GM19193 (cell line): ENCODE data around the gene ZRANB3.

ENCODE experiments used
- POLR2A ChIP-seq: IDR thresholded peaks from 4 replicates; pipeline ENCODE4 v1.6.1; 2011; ENCODE audit not compliant: insufficient read depth, insufficient read length; ENCODE audit errors: extremely low read depth

Gene ZRANB3

DNA sequence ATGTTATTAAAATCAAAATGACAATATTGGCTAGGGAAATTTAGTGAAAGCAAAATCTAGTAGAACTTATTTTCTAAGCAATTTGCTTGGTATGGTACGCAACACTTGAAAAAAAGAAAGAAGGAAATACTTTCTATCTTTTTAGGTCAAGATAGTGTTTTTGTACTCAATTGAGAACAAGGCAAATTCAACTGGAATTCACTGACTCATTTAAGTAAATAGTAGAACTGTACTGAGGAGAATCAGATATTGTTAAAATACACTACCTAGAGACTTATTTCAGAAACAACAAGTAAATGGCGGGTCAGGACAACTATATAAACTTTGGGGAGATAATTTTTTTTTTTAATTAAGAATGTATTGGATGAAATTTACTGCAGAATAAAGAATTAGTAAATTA lies 18.9 kb downstream of the ZRANB3 start:
- TF ChIP-seq POLR2A: no peak

DNA sequence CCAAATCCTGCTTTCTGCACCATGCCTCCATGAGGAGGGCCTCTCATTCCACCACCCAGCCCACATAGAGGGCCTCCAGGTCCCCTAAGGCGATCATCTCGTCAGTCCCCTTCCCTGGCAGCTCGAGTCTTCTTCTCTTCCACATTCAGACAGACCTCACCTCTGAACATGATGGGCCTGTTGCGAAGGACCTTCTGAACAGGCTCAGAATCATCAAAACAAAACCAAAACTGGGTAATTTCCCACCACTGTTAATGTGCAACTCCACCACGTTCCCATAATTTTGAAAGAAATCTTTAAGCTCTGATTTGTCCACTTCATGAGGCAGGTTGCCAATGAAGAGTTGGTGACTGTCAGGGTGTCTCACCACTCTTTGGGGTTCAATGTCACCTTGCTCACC lies 20.4 kb downstream of the ZRANB3 start:
- TF ChIP-seq POLR2A: no peak

DNA sequence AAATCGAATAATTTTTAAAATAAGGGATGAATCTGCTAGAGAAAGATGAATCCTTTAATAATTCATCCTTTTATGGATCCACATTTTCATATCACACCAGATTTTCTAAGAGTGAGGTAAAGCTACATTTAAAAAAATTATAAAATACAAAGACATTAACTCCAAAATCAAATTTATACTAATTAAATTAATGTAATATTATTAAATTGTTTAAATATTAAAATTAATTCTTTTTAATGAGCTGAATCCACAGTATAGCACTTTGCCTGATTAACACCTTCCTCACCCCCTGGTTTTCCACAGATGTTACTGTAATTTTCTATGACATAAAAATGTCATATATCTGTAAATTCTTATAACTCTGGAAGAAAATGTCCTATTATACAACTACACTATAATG lies 26.2 kb downstream of the ZRANB3 start:
- TF ChIP-seq POLR2A: no peak

DNA sequence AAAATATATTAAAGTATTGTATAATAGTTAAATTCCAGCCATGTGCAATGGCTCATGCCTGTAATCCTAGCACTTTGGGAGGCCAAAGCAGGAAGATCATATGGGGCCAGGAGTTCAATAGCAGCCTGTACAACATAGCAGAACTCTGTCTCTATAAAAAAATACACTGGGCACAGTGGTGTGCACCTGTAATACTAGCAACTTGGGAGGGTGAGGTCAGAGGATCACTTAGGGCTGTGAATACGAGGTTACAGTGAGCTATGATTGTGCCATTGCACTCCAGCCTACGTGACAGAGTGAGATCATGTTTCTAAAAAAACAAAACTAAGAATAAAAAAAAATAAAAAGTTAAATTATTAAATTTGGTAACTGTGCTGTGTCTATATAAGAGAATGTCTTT lies 36.1 kb downstream of the ZRANB3 start:
- no peak for TF ChIP-seq POLR2A

DNA sequence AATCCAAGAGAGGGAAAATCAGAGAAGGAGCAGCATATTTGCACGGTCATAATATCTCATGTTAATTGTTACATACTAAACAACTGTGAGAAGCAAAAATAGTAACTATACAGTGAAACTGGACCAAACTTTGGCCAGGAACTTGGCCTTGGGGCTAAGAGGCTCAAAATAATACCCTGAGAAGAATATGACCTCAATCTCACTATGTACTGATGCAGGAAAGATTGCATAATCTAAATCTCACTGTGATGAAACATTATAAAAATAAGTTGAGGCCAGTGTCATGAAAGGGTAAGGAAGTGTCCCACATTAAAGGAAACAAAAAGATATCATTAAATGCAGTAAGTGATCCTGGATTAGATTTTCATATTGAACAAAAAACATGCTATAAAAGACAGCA lies 36.5 kb downstream of the ZRANB3 start:
- no peak for TF ChIP-seq POLR2A

DNA sequence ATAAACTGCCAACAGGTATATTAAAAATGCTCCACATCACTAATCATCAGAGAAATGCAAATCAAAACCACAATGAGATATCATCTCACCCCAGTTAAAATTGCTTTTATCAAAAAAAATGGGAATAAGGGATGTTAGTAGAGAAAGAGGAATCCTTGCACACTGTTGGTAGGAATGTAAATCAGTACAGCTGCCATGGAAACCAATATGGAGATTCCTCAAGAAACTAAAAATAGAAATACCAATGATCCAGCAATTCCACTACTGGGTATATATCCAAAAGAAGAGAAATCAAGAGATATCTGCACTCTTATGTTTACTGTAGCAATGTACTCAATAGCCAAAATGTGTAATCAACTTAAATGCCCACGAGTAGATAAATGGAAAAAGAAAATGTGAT lies 40.6 kb downstream of the ZRANB3 start:
- no peak for TF ChIP-seq POLR2A

DNA sequence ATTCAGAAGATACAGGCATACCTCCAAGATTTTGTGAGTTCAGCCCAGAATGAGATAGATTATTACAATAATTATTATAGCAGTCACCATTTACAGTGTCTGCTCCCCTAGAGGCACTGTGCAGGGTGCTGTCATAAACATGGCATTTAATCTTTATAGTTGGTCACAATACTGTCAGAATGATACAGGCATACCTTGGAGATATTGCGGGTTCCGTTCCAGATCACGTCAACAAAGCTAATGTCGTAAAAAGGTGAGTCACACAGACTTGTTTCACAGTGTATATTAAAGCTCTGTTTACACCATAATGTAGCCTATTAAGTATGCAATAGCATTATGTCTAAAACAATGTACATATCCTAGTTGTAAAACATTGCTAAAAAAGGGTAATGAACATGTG lies 45.6 kb downstream of the ZRANB3 start:
- TF ChIP-seq POLR2A: no peak

DNA sequence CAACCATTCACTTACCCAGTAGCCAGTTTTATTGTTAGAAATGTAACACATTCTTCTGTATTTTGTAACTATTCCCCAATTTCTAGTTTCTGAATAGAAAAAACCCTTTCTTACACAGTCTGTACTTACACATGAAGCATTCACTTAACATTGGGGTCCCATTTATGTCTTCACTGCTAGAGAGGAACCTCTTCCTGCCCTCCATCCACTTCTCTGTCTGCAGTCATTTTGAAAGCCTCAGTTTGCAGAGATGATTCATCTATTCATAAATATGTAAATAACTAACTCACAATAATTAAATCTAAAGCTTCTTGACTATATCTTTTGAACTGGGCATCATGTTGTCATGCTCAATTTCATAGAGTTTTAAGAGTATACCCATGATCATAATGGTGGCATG lies 55.9 kb downstream of the ZRANB3 start:
- TF ChIP-seq POLR2A: no peak

DNA sequence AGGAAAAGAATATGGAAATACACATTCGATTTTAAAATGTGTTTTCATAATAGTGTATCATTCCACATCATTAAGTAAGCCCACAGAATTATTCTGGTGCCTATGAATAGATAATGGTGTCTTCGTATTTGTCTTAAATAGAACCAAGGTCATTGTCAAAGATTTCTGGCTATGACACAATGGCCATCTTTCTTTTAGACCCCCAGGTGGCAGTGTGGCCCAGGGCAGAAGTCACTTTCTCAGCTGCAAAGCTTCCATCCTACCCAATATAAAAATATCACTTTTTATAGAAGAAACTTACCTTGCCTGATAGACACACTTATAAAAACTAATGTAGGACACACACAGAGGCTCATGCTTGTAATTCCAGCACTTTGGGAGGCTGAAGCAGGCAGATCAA lies 57.5 kb downstream of the ZRANB3 start:
- no peak for TF ChIP-seq POLR2A

DNA sequence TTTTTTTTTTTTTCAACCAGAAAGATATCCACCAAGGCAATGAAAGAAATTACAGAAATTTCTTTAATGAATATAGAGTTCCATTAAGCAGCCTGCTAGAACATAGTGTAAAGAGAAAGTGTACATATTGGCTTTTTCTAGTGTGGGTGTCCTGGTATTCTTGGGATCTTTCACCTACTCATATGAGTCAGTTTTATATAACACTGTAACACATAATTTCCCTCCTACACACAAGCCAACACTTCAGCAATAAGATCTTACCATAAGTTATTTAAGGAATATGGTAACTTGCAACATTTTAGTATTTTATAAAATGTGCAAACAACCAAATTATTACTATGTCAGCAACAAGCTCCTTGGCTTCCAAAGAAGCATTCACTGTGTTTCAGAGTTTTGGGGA lies 59.9 kb downstream of the ZRANB3 start:
- TF ChIP-seq POLR2A: no peak

DNA sequence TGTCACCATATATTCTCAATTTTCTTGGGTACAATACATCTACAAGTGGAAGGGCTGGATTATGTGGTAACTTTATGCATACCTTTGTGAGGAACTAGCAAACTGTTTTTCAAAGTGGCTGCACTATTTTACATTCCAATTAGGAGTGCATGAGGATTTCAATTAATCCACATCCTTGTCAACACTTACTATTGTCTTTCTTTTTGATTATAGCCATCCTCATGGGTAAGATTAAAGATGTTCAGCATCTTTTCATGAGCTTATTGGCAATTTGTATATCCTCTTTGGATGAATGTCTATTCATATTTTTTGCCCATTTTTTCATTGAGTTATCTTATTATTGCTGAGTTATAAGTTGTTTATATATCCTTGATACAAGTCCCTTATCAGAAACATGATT lies 73.7 kb downstream of the ZRANB3 start:
- no peak for TF ChIP-seq POLR2A

DNA sequence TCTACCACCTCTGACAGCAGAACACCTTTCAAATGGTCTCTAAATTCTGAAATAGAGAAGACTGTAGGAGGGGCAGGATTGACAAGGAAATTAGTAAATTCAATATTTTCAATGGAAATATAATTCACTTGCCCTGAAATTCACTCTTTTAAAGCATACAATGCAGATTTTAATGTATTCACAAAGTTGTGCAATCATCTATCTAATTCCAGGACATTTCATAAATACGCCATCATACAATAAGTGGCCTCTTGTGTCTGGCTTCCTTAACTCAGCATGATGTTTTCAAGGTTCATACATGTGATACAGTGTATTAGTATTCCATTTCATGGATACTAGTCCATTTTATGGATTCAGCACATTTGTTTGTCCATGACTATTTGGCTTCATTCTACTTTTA lies 74.2 kb downstream of the ZRANB3 start:
- TF ChIP-seq POLR2A: no peak

DNA sequence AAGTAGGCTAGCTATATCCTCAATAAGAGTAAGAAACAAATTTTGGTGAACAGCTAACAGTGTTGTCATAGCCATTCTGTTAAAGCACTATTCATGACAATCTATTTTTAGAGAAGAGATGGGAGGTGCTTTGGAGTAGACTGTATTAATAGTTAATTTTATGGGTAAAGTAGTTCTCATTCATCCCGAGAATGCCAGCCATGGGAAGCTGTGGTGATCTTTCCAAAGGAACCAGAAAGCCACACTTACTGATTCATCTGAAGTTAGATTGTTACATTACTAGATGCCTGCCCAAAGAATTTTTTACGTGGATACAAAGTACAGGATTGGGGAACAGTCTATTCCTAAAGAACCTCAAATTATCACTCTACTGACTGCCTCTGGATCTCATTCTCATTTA lies 74.6 kb downstream of the ZRANB3 start:
- TF ChIP-seq POLR2A: no peak

DNA sequence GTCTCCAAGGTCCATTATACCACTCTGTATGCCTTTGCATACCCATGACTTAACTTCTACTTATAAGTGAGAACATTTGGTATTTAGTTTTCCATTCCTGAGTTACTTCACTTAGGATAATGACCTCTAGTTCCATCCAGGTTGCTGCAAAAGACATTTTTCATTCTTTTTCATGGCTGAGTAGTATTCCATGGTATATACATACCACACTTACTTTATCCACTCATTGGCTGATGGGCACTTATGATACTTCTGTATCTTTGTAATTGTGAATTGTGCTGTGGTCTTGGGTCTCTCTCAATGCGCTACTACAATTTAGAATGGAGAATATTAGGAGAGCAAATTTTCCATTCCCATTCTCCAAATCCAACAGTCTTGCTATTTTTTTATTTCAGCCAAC lies 76.4 kb downstream of the ZRANB3 start:
- TF ChIP-seq POLR2A: no peak

DNA sequence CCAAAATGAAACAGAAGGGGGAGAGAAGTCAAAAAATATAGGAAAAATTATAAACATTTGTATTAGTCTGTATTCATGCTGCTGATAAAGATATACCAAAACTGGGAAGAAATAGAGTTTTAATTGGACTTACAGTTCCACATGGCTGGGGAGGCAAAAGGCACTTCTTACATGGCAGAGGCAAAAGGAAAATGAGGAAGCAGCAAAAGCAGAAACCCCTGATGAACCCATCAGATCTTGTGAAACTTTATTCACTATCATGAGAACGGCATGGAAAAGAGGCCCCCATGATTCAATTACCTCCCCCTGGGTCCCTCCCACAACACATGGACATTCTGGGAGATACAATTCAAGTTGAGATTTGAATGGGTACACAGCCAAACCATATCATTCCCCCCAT lies 79.1 kb downstream of the ZRANB3 start:
- TF ChIP-seq POLR2A: no peak

DNA sequence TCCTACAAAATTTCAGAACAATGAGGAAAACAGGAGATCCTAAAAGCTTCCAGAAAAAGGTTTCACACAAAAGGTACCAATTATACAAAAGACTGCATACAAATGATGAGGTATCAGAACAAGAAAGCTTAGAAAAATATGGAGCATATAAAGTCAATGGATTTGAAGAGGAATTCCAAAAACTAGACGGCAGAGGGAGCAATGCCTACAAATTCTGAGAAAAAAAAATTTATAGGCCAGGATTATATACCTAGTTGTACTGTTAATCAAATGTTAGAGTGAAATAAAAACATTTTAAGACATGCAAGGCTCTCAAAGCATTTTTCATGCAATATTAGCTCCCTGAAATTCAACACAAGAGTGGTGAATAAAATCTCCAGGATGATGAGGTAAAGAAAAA lies 106.2 kb downstream of the ZRANB3 start:
- no peak for TF ChIP-seq POLR2A

DNA sequence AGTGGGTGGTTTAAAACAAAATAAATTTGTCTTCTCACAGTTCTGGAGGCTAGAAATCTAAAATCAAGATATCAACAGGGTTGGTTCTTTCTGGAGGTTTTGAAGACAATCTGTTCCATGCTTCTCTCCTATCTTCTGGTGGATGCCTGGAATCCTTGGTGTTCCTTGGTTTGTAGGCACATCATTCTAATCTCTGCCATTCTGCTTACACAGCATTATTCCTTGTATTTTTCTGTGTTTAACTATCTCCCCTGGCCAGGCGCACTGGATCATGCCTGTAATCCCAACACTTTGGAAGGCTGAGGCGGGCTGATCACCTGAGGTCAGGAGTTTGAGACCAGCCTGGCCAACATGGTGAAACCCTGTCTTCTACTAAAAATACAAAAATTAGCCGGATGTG lies 108.1 kb downstream of the ZRANB3 start:
- TF ChIP-seq POLR2A: no peak

DNA sequence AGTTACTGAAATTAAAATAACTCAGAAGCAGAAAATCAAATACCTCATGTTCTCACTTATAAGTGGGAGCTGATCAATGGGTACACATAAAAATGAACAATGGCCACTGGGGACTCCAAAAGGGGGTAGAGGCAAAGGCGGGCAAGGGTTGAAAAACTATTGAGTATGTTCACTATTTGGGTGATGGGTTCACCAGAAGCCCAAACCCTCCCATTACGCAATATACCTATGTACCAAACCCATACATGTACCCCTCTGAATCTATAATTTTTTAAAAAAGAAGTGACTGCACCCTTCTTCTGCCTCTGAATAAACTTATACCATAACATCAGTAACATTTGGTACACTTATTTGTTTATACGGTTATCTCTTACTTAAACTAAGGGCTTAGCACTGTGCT lies 119.4 kb downstream of the ZRANB3 start:
- no peak for TF ChIP-seq POLR2A

DNA sequence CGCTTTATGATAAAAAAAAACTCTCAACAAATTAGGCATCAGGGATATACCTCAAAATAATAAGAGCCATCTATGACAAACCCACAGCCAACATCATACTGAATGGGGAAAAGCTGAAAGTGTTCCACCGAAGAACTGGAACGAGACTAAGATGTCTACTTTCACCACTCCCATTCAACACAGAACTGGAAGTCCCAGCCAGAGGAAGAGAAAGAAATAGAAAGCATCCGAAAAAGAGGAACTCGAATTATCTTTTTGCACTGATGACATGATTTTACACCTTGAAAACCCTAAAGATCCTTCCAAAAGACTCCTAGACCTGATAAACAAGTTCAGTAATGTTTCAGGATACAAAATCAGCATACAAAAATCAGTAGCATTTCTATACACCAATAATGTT lies 121.6 kb downstream of the ZRANB3 start:
- no peak for TF ChIP-seq POLR2A

DNA sequence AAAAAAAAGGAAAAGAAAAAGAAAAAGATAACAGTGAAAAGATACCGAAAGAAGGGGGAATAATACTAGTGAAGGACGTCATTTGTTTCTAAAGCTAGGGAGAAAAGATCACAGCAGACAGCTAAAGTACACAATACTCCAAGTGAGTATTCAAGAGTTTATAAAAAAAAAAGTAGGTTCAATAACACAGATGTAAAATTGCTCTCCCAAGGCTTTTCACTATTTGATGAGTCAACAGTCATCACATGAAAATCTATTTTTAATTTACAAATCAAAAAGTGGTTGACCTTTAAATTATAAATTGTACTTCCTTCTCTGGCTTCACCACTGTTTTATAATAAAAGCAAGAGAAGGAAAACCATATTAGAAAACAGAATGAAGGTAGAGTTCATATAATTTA lies 144.0 kb downstream of the ZRANB3 start:
- no peak for TF ChIP-seq POLR2A
